SH-SY5Y (cell line): ENCODE results near the gene CD86.

Experiments
- GATA2 ChIP-seq: IDR thresholded peaks from 2 replicates; pipeline ENCODE4 v1.6.1; 2011; ENCODE audit warnings: mild to moderate bottlenecking, low read depth, low read length
- GATA3 ChIP-seq: IDR thresholded peaks from 2 replicates; pipeline ENCODE4 v1.6.1; 2011; ENCODE audit warnings: low read depth, mild to moderate bottlenecking, low read length, moderate library complexity

GRCh38 chr3:122101646-122102045, 46.5 kb downstream of the CD86 start:
- TF ChIP-seq GATA2 (no peak), GATA3 (no peak)
